ENCODE results near the gene NOX5. TPM values are rescaled to one million over a fixed set of nuclear protein-coding genes. Genes with fewer than 3 reads are reported as not detected.

NOX5 gene
- total RNA-seq, 1 donor from 2014 or later, result 0.14 TPM

GRCh38 chr15:69085325-69086081, 71.0 kb downstream of the NOX5 start:
- peaks cover 29% of the 10 kb centered on the region for H3K4me1 ChIP-seq
- no peak overlapping the region for H3K27ac ChIP-seq
- DNase-seq (no peak), ATAC-seq (no peak)
- H3K4me3 ChIP-seq, result no peak overlapping the region
- no peaks in the 10 kb centered on the region for H3K36me3 ChIP-seq
- no peaks in the 10 kb centered on the region for H3K9me3 ChIP-seq
- no peaks in the 10 kb centered on the region for H3K27me3 ChIP-seq
- intact Hi-C loops (cut with DNase I), result no loop called here
- no peak for TF ChIP-seq CTCF (IDR thresholded peaks at IDR 0.05)

GRCh38 chr15:69086427-69087204, 72.1 kb downstream of the NOX5 start:
- no peak for ATAC-seq
- Histone ChIP-seq H3K4me1 (peaks cover 20% of the 10 kb centered on the region), H3K27me3 (no peaks in the 10 kb centered on the region), H3K36me3 (no peaks in the 10 kb centered on the region), H3K27ac (no peak overlapping the region), H3K9me3 (no peaks in the 10 kb centered on the region), H3K4me3 (no peak overlapping the region)
- TF ChIP-seq CTCF (IDR thresholded peaks at IDR 0.05), result no peak
- DNase-seq, result no peak
- intact Hi-C loops (cut with DNase I), result no loop called here

GRCh38 chr15:69087366-69087976, 73.0 kb downstream of the NOX5 start:
- Histone ChIP-seq H3K27me3 (no peaks in the 10 kb centered on the region), H3K36me3 (no peaks in the 10 kb centered on the region), H3K4me1 (peaks cover 11% of the 10 kb centered on the region), H3K9me3 (no peaks in the 10 kb centered on the region), H3K27ac (no peak overlapping the region), H3K4me3 (no peak overlapping the region)
- DNase-seq (no peak), ATAC-seq (no peak)
- intact Hi-C loops (cut with DNase I), result no loop called here
- TF ChIP-seq CTCF (IDR thresholded peaks at IDR 0.05), result no peak

GRCh38 chr15:69088300-69088965, 73.9 kb downstream of the NOX5 start:
- ATAC-seq (peak; percentile 17), DNase-seq (no peak)
- Histone ChIP-seq H3K27me3 (no peaks in the 10 kb centered on the region), H3K4me1 (peaks cover 4% of the 10 kb centered on the region), H3K36me3 (no peaks in the 10 kb centered on the region), H3K4me3 (no peak overlapping the region), H3K27ac (no peak overlapping the region), H3K9me3 (no peaks in the 10 kb centered on the region)
- TF ChIP-seq CTCF (IDR thresholded peaks at IDR 0.05), result no peak
- intact Hi-C loops (cut with DNase I), result no loop called here

- H3K27me3 ChIP-seq, result no peaks in the 10 kb centered on the region
- ATAC-seq (no peak), DNase-seq (no peak)
- no peaks in the 10 kb centered on the region for H3K4me1 ChIP-seq
- no peaks in the 10 kb centered on the region for H3K9me3 ChIP-seq
- no peak overlapping the region for H3K27ac ChIP-seq
- H3K36me3 ChIP-seq, result no peaks in the 10 kb centered on the region
- H3K4me3 ChIP-seq, result no peak overlapping the region
- intact Hi-C loops (cut with DNase I), result no loop called here
- no peak for TF ChIP-seq CTCF (IDR thresholded peaks at IDR 0.05)
Observed at GRCh38 chr15:69089258-69089657, 74.8 kb downstream of the NOX5 start.
